Tibial artery (tissue), 4 donors: ENCODE measurements around the gene SF1.

ENCODE experiments used
- DNase-seq, 2 donors: peaks; one replicate each; pipeline ENCODE4 v3.0.0-alpha.2; 2019
- H3K27ac ChIP-seq, 2 donors: fragments of 200-600 bp; sonication (generic) in 1 of 2; 1 replicate in 1 of 2; 2 replicates in 1 of 2; pipeline ENCODE4 v1.5.1; 2018 to 2019; ENCODE audit warnings: mild to moderate bottlenecking in 1 of 2
- H3K27me3 ChIP-seq, 2 donors: fragments of 200-600 bp; sonication (generic) in 1 of 2; one replicate each; pipeline versions ENCODE4 v1.5.1 to v1.6.0; 2016 to 2019
- H3K36me3 ChIP-seq, 3 donors: fragments of 200-600 bp; sonication (generic) in 2 of 3; one replicate each; pipeline ENCODE4 v1.5.1; 2016 to 2019; ENCODE audit warnings: mild to moderate bottlenecking in 2 of 3
- H3K4me1 ChIP-seq, 4 donors: fragments of 200-600 bp; sonication (generic) in 2 of 4; 1 replicate in 3 of 4; 2 replicates in 1 of 4; pipeline ENCODE4 v1.5.1; 2016 to 2019
- H3K4me3 ChIP-seq, 2 donors: fragments of 200-600 bp; sonication (generic) in 1 of 2; 1 replicate in 1 of 2; 2 replicates in 1 of 2; pipeline ENCODE4 v1.5.1; 2018 to 2019; ENCODE audit warnings: mild to moderate bottlenecking in 2 of 2
- H3K9me3 ChIP-seq, 3 donors: fragments of 200-600 bp; sonication (generic) in 1 of 3; one replicate each; pipeline ENCODE4 v1.5.1; 2016 to 2019
- CTCF ChIP-seq, 2 experiments: fragments of 200-600 bp in 1 of 2; fragments of 450-650 bp in 1 of 2; IDR thresholded peaks; one replicate each; pipeline ENCODE4 v1.5.1; 2017 to 2019; ENCODE audit warnings: antibody characterized with exemption in 2 of 2, mild to moderate bottlenecking in 1 of 2, moderate library complexity in 1 of 2
- intact Hi-C: fragments of 100-400 bp; cut with DNase I; formaldehyde crosslinking; loops from one replicate; pipeline ENCODE4 v1.15.0; 2023; ENCODE audit warnings: low total_unique reads

The SF1 gene

GRCh38 chr11:64742889-64743590 is 35.3 kb downstream of the SF1 start:
- peak overlapping the region; percentile 79 to 87 for H3K4me3 ChIP-seq
- H3K9me3 ChIP-seq = no peaks in the 10 kb centered on the region
- TF ChIP-seq CTCF (IDR thresholded peaks at IDR 0.05) = peak; percentile 84 to 86
- H3K27me3 ChIP-seq = no peaks in the 10 kb centered on the region
- peaks cover 0 to 53% (median 36%) of the 10 kb centered on the region in 4 donors for H3K4me1 ChIP-seq
- peak; percentile 76 to 95 for DNase-seq
- intact Hi-C loops = no loop called here
- H3K27ac ChIP-seq = peak overlapping the region; percentile 92 to 97
- H3K36me3 ChIP-seq = peaks cover 13 to 18% (median 14%) of the 10 kb centered on the region in 3 donors

- peaks cover 0 to 53% (median 36%) of the 10 kb centered on the region in 4 donors for H3K4me1 ChIP-seq
- DNase-seq = no peak
- H3K27ac ChIP-seq = peak overlapping the region; percentile 92 to 97
- TF ChIP-seq CTCF (IDR thresholded peaks at IDR 0.05) = no peak
- peaks cover 15 to 24% (median 19%) of the 10 kb centered on the region in 3 donors for H3K36me3 ChIP-seq
- peak overlapping the region; percentile 79 to 87 for H3K4me3 ChIP-seq
- H3K9me3 ChIP-seq = no peaks in the 10 kb centered on the region
- H3K27me3 ChIP-seq = no peaks in the 10 kb centered on the region
- intact Hi-C loops = no loop called here
Measured at GRCh38 chr11:64742087-64742888, 36.1 kb downstream of the SF1 start.

- Histone ChIP-seq H3K4me3 (peak overlapping the region; percentile 79 to 87), H3K36me3 (peaks cover 22 to 31% (median 26%) of the 10 kb centered on the region in 3 donors), H3K4me1 (peaks cover 0 to 52% (median 35%) of the 10 kb centered on the region in 4 donors), H3K9me3 (no peaks in the 10 kb centered on the region), H3K27ac (peak overlapping the region; percentile 92 to 97), H3K27me3 (no peaks in the 10 kb centered on the region)
- intact Hi-C loops = no loop called here
- no peak for TF ChIP-seq CTCF (IDR thresholded peaks at IDR 0.05)
- no peak for DNase-seq
Measured at GRCh38 chr11:64741375-64742086, 36.8 kb downstream of the SF1 start.

- no peaks in the 10 kb centered on the region for H3K9me3 ChIP-seq
- H3K4me3 ChIP-seq = no peak overlapping the region
- no peaks in the 10 kb centered on the region for H3K27me3 ChIP-seq
- peaks cover 36 to 48% (median 41%) of the 10 kb centered on the region in 3 donors for H3K36me3 ChIP-seq
- no peak for DNase-seq
- H3K27ac ChIP-seq = no peak overlapping the region
- no peak for TF ChIP-seq CTCF (IDR thresholded peaks at IDR 0.05)
- intact Hi-C loops = no loop called here
- H3K4me1 ChIP-seq = peaks cover 0 to 37% (median 26%) of the 10 kb centered on the region in 4 donors
Measured at GRCh38 chr11:64739871-64740270, 38.5 kb downstream of the SF1 start.

GRCh38 chr11:64736654-64737053 is 41.7 kb downstream of the SF1 start:
- Histone ChIP-seq H3K27ac (no peak overlapping the region), H3K4me3 (no peak overlapping the region), H3K27me3 (no peaks in the 10 kb centered on the region), H3K36me3 (peaks cover 49 to 79% (median 66%) of the 10 kb centered on the region in 3 donors), H3K4me1 (peaks cover 0 to 9% (median 7%) of the 10 kb centered on the region in 4 donors), H3K9me3 (no peaks in the 10 kb centered on the region)
- intact Hi-C loops = no loop called here
- no peak for DNase-seq
- TF ChIP-seq CTCF (IDR thresholded peaks at IDR 0.05) = no peak
